Uterus (tissue), 4 donors: ENCODE data around the gene FGFBP1. TPM values are rescaled to one million over a fixed set of nuclear protein-coding genes. Genes with fewer than 3 reads are reported as not detected.

ENCODE experiments used
- DNase-seq, 2 donors: peaks; one replicate each; pipeline ENCODE4 v3.0.0-alpha.2; 2019 to 2020
- H3K27ac ChIP-seq, 2 donors: fragments of 200-600 bp; sonication (generic); 1 replicate in 1 of 2; 2 replicates in 1 of 2; pipeline ENCODE4 v1.5.1; 2016 to 2018
- H3K27me3 ChIP-seq, 2 donors: fragments of 200-600 bp; sonication (generic); one replicate each; pipeline ENCODE4 v1.5.1; 2018 to 2019; ENCODE audit warnings: control low read depth in 1 of 2
- H3K36me3 ChIP-seq, 2 donors: fragments of 200-600 bp; sonication (generic); one replicate each; pipeline ENCODE4 v1.5.1; 2019; ENCODE audit warnings: control low read depth in 1 of 2
- H3K4me1 ChIP-seq, 2 donors: fragments of 200-600 bp; sonication (generic); one replicate each; pipeline ENCODE4 v1.5.1; 2018 to 2019; ENCODE audit warnings: control low read depth in 1 of 2
- H3K4me3 ChIP-seq, 2 donors: fragments of 200-600 bp; sonication (generic); 1 replicate in 1 of 2; 2 replicates in 1 of 2; pipeline ENCODE4 v1.5.1; 2018 to 2019; ENCODE audit warnings: mild to moderate bottlenecking in 1 of 2
- H3K9me3 ChIP-seq, 2 donors: fragments of 200-600 bp; sonication (generic); one replicate each; pipeline ENCODE4 v1.5.1; 2019; ENCODE audit warnings: control low read depth in 1 of 2
- POLR2A ChIP-seq, 2 donors: fragments of 450-650 bp; IDR thresholded peaks; one replicate each; pipeline ENCODE4 v1.6.1; 2016; ENCODE audit warnings: antibody characterized with exemption in 2 of 2, mild to moderate bottlenecking in 1 of 2, moderate library complexity in 1 of 2
- intact Hi-C: fragments of 100-400 bp; cut with DNase I; formaldehyde crosslinking; loops from one replicate; pipeline ENCODE4 v1.15.1; 2023; ENCODE audit warnings: low total_unique reads
- total RNA-seq, 4 donors: library from RNA; depleted of rRNA in 3 of 4; stranded (reverse); fragments of >200 nt in 3 of 4; gene quantifications; one replicate each; pipeline versions ENCODE4 v1.1.0 to v1.2.4, GENCODE V29; 2014 to 2023
- TF ChIP-seq, protein P1 (sequence below), 4 experiments: fragments of 200-600 bp in 2 of 4; fragments of 450-650 bp in 2 of 4; sonication (generic) in 2 of 4; IDR thresholded peaks; one replicate each; pipeline ENCODE4 v1.5.1; 2016 to 2019; ENCODE audit warnings: antibody characterized with exemption in 4 of 4, mild to moderate bottlenecking in 2 of 4, moderate library complexity in 1 of 4
- donor health status: DM: yes; HTN: yes; CAD: no.

Gene FGFBP1
- total RNA-seq, 4 donors from 2014 or later: not detected

DNA sequence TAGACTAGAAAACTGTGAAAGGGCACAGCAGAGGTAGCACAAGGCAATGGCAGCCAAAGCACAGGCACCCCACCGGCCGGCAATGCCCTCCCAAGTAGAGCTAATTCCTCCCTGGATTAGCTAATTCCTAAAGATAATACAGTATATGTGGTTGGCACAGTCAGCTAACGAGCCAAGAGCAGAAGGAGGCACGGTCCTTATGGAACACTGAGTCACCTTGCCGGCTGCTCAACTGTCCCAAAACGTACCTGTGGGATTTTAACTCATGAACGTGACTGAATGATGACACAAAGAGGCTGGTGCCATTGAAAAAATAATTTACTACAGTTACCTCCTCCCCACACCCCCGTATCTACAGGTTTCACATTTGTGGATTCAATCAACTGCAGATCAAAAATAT is 9.1 kb upstream of the FGFBP1 start:
- no peak for DNase-seq
- no peak for TF ChIP-seq POLR2A (IDR thresholded peaks at IDR 0.05)

DNA sequence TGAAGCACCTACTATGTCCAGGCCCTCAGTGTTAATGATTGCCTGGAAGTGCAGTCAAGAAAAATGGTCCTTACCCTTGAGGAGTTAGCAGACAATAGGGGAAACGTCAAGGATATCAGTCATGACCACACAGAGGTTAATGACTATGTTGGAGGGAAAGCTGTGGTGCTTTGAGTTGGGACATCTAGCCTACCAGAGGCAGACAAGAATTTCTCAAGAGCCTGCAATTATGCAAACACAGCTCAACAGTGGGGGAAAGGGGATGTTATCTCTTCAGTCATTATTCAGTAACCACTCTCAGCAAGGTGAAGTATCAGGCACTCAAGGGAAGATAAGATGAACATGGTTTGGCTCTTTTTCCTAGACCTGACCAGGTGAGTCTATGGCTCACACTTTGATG is 7.0 kb upstream of the FGFBP1 start:
- intact Hi-C loops: no loop called here
- Histone ChIP-seq H3K4me3 (no peak overlapping the region), H3K27me3 (no peaks in the 10 kb centered on the region), H3K27ac (no peak overlapping the region), H3K9me3 (no peaks in the 10 kb centered on the region), H3K36me3 (no peaks in the 10 kb centered on the region), H3K4me1 (no peaks in the 10 kb centered on the region)
- TF ChIP-seq, protein P1, sequence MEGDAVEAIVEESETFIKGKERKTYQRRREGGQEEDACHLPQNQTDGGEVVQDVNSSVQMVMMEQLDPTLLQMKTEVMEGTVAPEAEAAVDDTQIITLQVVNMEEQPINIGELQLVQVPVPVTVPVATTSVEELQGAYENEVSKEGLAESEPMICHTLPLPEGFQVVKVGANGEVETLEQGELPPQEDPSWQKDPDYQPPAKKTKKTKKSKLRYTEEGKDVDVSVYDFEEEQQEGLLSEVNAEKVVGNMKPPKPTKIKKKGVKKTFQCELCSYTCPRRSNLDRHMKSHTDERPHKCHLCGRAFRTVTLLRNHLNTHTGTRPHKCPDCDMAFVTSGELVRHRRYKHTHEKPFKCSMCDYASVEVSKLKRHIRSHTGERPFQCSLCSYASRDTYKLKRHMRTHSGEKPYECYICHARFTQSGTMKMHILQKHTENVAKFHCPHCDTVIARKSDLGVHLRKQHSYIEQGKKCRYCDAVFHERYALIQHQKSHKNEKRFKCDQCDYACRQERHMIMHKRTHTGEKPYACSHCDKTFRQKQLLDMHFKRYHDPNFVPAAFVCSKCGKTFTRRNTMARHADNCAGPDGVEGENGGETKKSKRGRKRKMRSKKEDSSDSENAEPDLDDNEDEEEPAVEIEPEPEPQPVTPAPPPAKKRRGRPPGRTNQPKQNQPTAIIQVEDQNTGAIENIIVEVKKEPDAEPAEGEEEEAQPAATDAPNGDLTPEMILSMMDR (IDR thresholded peaks at IDR 0.05): no peak
- no peak for TF ChIP-seq POLR2A (IDR thresholded peaks at IDR 0.05)
- no peak for DNase-seq

More for the DNA sequence above, 9.1 kb upstream of the FGFBP1 start:
- Histone ChIP-seq H3K4me1 (no peaks in the 10 kb centered on the region), H3K4me3 (no peak overlapping the region), H3K9me3 (no peaks in the 10 kb centered on the region), H3K27ac (no peak overlapping the region), H3K36me3 (no peaks in the 10 kb centered on the region), H3K27me3 (no peaks in the 10 kb centered on the region)
- intact Hi-C loops: no loop called here

DNA sequence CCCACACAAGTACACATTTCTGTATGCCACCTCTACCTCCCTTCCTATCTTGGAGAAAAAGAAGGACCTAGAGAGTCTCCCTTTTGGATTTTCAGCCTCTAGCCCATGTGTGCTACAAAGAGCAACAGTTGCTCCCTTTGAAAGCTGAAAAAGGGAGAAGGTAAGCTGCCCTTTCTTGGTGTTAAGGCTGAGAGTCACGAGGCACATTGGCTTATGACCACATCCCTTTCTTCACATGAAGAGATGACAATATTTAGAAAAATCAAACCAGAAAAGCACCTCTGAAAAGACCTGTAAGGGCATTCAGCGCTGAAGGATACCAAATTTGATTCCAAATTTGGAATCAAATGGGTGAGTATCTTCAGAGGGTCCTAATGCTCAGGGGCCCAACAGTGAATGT is 6.4 kb upstream of the FGFBP1 start:
- intact Hi-C loops: no loop called here
- H3K27me3 ChIP-seq: no peaks in the 10 kb centered on the region
- no peaks in the 10 kb centered on the region for H3K9me3 ChIP-seq
- H3K4me1 ChIP-seq: no peaks in the 10 kb centered on the region
- no peak overlapping the region for H3K27ac ChIP-seq
- DNase-seq: no peak
- no peaks in the 10 kb centered on the region for H3K36me3 ChIP-seq
- TF ChIP-seq, protein P1 (IDR thresholded peaks at IDR 0.05): no peak
- no peak overlapping the region for H3K4me3 ChIP-seq

DNA sequence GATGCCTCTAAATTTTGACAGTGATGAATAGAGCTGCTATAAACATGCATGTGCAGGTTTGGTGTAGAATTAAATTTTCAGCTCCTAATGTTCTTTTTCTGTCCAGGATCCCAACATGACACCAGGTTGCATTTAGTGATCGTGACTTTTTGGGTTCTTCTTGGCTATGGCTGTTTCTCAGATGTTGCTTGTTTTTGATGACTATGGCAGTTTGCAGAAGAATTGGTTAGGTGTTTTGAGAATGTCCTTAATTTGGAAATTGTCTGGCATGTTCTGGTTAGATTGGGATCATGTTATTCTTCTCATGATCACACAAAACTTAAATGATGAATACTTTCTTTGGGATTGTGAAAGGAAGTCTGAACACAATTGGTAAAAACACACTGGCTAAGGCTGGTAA is 3.7 kb upstream of the FGFBP1 start:
- DNase-seq: no peak
- no peaks in the 10 kb centered on the region for H3K27me3 ChIP-seq
- intact Hi-C loops: no loop called here
- no peak overlapping the region for H3K4me3 ChIP-seq
- TF ChIP-seq POLR2A (IDR thresholded peaks at IDR 0.05): no peak
- TF ChIP-seq, protein P1 (IDR thresholded peaks at IDR 0.05): no peak
- H3K9me3 ChIP-seq: no peaks in the 10 kb centered on the region
- no peaks in the 10 kb centered on the region for H3K4me1 ChIP-seq
- H3K36me3 ChIP-seq: no peaks in the 10 kb centered on the region
- H3K27ac ChIP-seq: no peak overlapping the region

DNA sequence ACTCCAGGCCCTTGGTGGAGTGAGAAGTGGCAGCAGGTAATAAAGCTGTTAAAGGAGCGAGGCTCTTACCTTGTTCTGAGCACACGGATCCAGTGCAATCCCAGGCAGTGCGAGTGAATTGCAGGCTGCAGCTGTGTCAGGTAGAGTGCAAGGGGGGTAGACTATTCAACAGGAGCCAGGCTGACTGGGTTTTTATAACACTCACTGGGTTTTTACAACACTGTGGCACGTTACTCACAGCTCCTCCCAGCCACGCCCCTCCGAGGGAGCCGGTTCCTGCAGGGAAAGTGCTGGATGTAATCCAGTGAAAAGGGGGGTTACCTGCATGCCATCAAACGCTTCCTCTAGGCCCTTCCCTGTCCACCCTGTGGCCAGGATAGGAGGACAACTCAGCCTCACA is 358 bp downstream of the FGFBP1 start:
- H3K4me3 ChIP-seq: no peak overlapping the region
- no peaks in the 10 kb centered on the region for H3K27me3 ChIP-seq
- no peaks in the 10 kb centered on the region for H3K36me3 ChIP-seq
- intact Hi-C loops: no loop called here
- no peak overlapping the region for H3K27ac ChIP-seq
- TF ChIP-seq, protein P1 (IDR thresholded peaks at IDR 0.05): no peak
- no peak for TF ChIP-seq POLR2A (IDR thresholded peaks at IDR 0.05)
- DNase-seq: no peak
- no peaks in the 10 kb centered on the region for H3K4me1 ChIP-seq
- no peaks in the 10 kb centered on the region for H3K9me3 ChIP-seq

DNA sequence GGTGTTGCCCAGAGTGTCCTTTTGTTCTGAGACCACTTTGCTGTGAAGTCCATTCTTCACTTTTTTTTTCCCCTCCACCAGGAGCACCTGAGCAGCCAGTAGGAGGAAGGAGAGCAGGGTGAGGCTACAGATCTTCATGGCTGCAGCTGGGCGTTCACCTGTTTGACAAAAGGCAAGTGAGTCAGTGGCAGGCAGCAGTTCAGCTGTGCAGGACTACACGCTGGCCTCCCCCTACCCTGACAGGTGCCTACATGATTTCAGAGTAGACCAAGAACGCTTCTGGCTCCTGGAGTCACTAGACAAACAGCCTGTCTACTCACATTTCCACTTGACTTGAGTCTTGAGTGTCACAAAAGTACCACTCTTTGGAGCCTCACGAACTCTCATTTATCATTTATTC is 2.0 kb downstream of the FGFBP1 start:
- no peaks in the 10 kb centered on the region for H3K9me3 ChIP-seq
- no peak overlapping the region for H3K4me3 ChIP-seq
- H3K4me1 ChIP-seq: no peaks in the 10 kb centered on the region
- intact Hi-C loops: no loop called here
- TF ChIP-seq POLR2A (IDR thresholded peaks at IDR 0.05): no peak
- TF ChIP-seq, protein P1 (IDR thresholded peaks at IDR 0.05): no peak
- DNase-seq: no peak
- H3K36me3 ChIP-seq: no peaks in the 10 kb centered on the region
- no peaks in the 10 kb centered on the region for H3K27me3 ChIP-seq
- no peak overlapping the region for H3K27ac ChIP-seq
